Fibroblast of lung (primary cell): ENCODE data around the gene ANAPC1.
A peak's percentile ranks its signal among the peaks of the same experiment; 100 is the strongest.
"Not testable (repeated sequence)": the region's sequence is repeated elsewhere in the genome, so short reads cannot be mapped to it uniquely, and the experiment has no call there.

Source experiments
- EZH2 ChIP-seq: IDR thresholded peaks from 2 replicates; pipeline ENCODE4 v1.5.1; 2012; ENCODE audit warnings: low read length, control low read depth, mild to moderate bottlenecking; ENCODE audit errors: missing control alignments
- TF ChIP-seq, protein P1 (sequence below), 2 donors: IDR thresholded peaks in 1 of 2; conservative IDR thresholded peaks in 1 of 2; 1 replicate in 1 of 2; 2 replicates in 1 of 2; pipeline ENCODE4 v1.5.1; 2011 to 2012; ENCODE audit warnings: low read length in 2 of 2, control low read depth in 1 of 2, inconsistent platforms in 1 of 2, low read depth in 1 of 2, mild to moderate bottlenecking in 1 of 2

DNA sequence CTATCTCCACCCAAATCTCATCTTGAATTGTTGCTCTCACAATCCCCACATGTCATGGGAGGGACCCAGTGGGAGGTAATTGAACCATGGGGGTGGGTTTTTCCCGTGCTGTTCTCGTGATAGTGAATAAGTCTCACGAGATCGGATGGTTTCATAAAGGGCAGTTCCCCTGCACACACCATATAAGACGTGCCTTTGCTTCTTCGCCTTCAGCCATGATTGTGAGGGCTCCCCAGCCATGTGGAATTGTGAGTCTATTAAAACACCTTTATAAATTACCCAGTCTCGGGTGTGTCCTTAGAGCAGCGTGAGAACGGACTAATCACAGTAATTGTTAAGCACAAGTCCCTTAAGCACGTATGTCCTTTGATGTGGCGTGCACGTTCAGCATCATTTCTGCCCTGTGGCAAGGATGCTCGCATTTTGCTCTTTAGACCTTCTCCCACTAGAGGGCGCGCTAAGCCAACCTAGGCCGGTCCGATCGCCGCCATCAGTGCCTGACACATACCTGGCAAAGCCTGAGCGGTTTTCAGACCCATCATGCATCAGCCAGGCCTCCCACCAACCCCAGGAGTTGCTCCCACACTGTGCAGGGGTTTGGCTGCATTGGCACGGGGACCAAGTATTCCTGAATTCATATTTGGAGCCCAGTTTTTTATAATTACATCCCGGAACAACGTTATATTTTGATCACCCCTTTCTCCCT is 136.4 kb downstream of the ANAPC1 start:
- TF ChIP-seq EZH2 = not testable (repeated sequence)
- TF ChIP-seq, protein P1, sequence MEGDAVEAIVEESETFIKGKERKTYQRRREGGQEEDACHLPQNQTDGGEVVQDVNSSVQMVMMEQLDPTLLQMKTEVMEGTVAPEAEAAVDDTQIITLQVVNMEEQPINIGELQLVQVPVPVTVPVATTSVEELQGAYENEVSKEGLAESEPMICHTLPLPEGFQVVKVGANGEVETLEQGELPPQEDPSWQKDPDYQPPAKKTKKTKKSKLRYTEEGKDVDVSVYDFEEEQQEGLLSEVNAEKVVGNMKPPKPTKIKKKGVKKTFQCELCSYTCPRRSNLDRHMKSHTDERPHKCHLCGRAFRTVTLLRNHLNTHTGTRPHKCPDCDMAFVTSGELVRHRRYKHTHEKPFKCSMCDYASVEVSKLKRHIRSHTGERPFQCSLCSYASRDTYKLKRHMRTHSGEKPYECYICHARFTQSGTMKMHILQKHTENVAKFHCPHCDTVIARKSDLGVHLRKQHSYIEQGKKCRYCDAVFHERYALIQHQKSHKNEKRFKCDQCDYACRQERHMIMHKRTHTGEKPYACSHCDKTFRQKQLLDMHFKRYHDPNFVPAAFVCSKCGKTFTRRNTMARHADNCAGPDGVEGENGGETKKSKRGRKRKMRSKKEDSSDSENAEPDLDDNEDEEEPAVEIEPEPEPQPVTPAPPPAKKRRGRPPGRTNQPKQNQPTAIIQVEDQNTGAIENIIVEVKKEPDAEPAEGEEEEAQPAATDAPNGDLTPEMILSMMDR (conservative IDR thresholded peaks at IDR 0.05 in 1 of 2, IDR thresholded peaks at IDR 0.05 in 1 of 2; ENCODE audit: low read depth in 1 of 2, low read length in 2 of 2) = peak; percentile 19 to 41
